Measurements from ENCODE around the gene CFAP54.

CFAP54 gene

GRCh38 chr12:96526110-96526509 lies 36.7 kb downstream of the CFAP54 start:
- Histone ChIP-seq H2AFZ (ENCODE audit: low read depth) (no peak overlapping the region), H3K27me3 (ENCODE audit: insufficient read depth, low read depth) (no peaks in the 10 kb centered on the region), H3K79me2 (ENCODE audit: insufficient read depth, low read depth) (no peaks in the 10 kb centered on the region), H4K20me1 (ENCODE audit: insufficient read depth) (no peaks in the 10 kb centered on the region), H3K4me2 (no peak overlapping the region), H3K36me3 (ENCODE audit: insufficient read depth) (no peaks in the 10 kb centered on the region), H3K9ac (no peak overlapping the region), H3K4me3 (IDR thresholded peaks at IDR 0.05; ENCODE audit: insufficient read depth, low read depth, low read length) (no peak overlapping the region), H3K27ac (no peak overlapping the region), H3K4me1 (ENCODE audit: low read depth, poor library complexity, severe bottlenecking) (no peaks in the 10 kb centered on the region)
- no peak for TF ChIP-seq CTCF (conservative IDR thresholded peaks at IDR 0.05; ENCODE audit: low read depth, low read length)

- TF ChIP-seq CTCF (conservative IDR thresholded peaks at IDR 0.05; ENCODE audit: low read depth, low read length) = no peak
These were observed 40.5 kb downstream of the CFAP54 start for GRCh38 chr12:96529912-96530311.

GRCh38 chr12:96534339-96534738 lies 45.0 kb downstream of the CFAP54 start:
- no peak for TF ChIP-seq CTCF (conservative IDR thresholded peaks at IDR 0.05; ENCODE audit: low read depth, low read length)
- H3K4me1 ChIP-seq (ENCODE audit: low read depth, poor library complexity, severe bottlenecking) = no peaks in the 10 kb centered on the region
- no peaks in the 10 kb centered on the region for H3K79me2 ChIP-seq (ENCODE audit: insufficient read depth, low read depth)
- no peak overlapping the region for H3K27ac ChIP-seq
- no peaks in the 10 kb centered on the region for H3K27me3 ChIP-seq (ENCODE audit: insufficient read depth, low read depth)
- H4K20me1 ChIP-seq (ENCODE audit: insufficient read depth) = no peaks in the 10 kb centered on the region
- no peak overlapping the region for H3K4me3 ChIP-seq (IDR thresholded peaks at IDR 0.05; ENCODE audit: insufficient read depth, low read depth, low read length)
- H3K36me3 ChIP-seq (ENCODE audit: insufficient read depth) = no peaks in the 10 kb centered on the region
- no peak overlapping the region for H3K9ac ChIP-seq
- no peak overlapping the region for H2AFZ ChIP-seq (ENCODE audit: low read depth)
- H3K4me2 ChIP-seq = no peak overlapping the region

More at GRCh38 chr12:96529912-96530311, 40.5 kb downstream of the CFAP54 start:
- Histone ChIP-seq H3K79me2 (ENCODE audit: insufficient read depth, low read depth) (no peaks in the 10 kb centered on the region), H3K27ac (no peak overlapping the region), H2AFZ (ENCODE audit: low read depth) (no peak overlapping the region), H3K4me2 (no peak overlapping the region), H4K20me1 (ENCODE audit: insufficient read depth) (no peaks in the 10 kb centered on the region), H3K4me3 (IDR thresholded peaks at IDR 0.05; ENCODE audit: insufficient read depth, low read depth, low read length) (no peak overlapping the region), H3K36me3 (ENCODE audit: insufficient read depth) (no peaks in the 10 kb centered on the region), H3K27me3 (ENCODE audit: insufficient read depth, low read depth) (no peaks in the 10 kb centered on the region), H3K4me1 (ENCODE audit: low read depth, poor library complexity, severe bottlenecking) (no peaks in the 10 kb centered on the region), H3K9ac (no peak overlapping the region)

- H3K36me3 ChIP-seq (ENCODE audit: insufficient read depth) = no peaks in the 10 kb centered on the region
- no peaks in the 10 kb centered on the region for H3K79me2 ChIP-seq (ENCODE audit: insufficient read depth, low read depth)
- no peak for TF ChIP-seq CTCF (conservative IDR thresholded peaks at IDR 0.05; ENCODE audit: low read depth, low read length)
- H3K4me1 ChIP-seq (ENCODE audit: low read depth, poor library complexity, severe bottlenecking) = peaks cover 9% of the 10 kb centered on the region
- no peak overlapping the region for H2AFZ ChIP-seq (ENCODE audit: low read depth)
- no peaks in the 10 kb centered on the region for H4K20me1 ChIP-seq (ENCODE audit: insufficient read depth)
- H3K27me3 ChIP-seq (ENCODE audit: insufficient read depth, low read depth) = no peaks in the 10 kb centered on the region
- no peak overlapping the region for H3K4me3 ChIP-seq (IDR thresholded peaks at IDR 0.05; ENCODE audit: insufficient read depth, low read depth, low read length)
- H3K4me2 ChIP-seq = no peak overlapping the region
- H3K27ac ChIP-seq = no peak overlapping the region
- H3K9ac ChIP-seq = no peak overlapping the region
These were observed 59.0 kb downstream of the CFAP54 start for GRCh38 chr12:96548384-96548783.
